Breast epithelium (tissue), 3 donors: ENCODE results near the gene ANKRD11.

ENCODE experiments used
- CTCF ChIP-seq, 3 donors: fragments of 450-650 bp; IDR thresholded peaks; one replicate each; pipeline ENCODE4 v1.5.1; 2016 to 2017; ENCODE audit warnings: antibody characterized with exemption in 3 of 3, mild to moderate bottlenecking in 3 of 3, moderate library complexity in 3 of 3
- POLR2A ChIP-seq: fragments of 450-650 bp; IDR thresholded peaks from one replicate; pipeline ENCODE4 v1.6.1; 2016; ENCODE audit warnings: antibody characterized with exemption, mild to moderate bottlenecking, moderate library complexity
- POLR2AphosphoS5 ChIP-seq, 3 donors: sonication (generic); formaldehyde crosslinking; IDR thresholded peaks; one replicate each; pipeline ENCODE4 v1.6.1; 2017; ENCODE audit warnings: antibody characterized with exemption in 3 of 3

DNA sequence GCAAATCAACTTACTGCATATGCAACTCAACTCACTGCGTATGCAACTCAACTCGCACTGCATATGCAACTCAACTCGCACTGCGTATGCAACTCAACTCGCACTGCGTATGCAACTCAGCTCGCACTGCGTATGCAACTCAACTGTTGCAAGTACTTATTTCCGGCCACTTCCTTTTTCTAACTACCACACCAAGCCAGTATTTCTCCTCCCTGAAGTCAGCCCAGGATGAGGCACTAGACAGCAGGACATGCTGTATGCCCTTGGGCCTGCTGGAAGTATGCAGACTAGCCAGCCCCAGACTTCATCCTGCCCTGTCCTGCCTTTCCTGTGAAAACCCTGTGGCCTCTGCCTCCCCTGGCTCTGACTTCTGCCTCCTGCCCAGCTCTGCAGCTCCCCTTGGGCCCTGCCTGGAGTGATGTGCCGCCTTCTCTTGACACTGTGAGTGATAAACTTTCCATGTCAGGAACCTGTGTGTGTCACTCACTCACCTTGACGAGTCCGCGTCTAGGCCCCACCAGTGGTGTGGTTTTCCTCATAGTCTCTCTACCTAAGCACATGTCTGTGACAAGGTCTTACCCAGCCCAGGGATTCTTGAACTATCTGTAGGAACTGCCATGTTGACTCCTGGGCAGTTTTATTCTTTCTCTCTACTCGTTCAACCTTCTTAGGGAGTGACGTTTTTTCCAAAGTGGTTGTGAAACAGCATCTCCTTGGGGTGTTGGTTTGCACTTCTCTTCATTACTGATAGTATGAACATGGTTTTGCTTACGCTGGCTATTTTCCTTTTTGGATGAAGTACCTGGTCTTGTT, 256.5 kb downstream of the ANKRD11 start:
- no peak for TF ChIP-seq CTCF (IDR thresholded peaks at IDR 0.05)
- no peak for TF ChIP-seq POLR2AphosphoS5 (IDR thresholded peaks at IDR 0.05)
- no peak for TF ChIP-seq POLR2A
